ENCODE results near the gene SMAD3.

GRCh38 chr15:67161412-67161811, 96.0 kb downstream of the SMAD3 start:
- TF ChIP-seq CTCF (IDR thresholded peaks at IDR 0.05), result no peak
- no peak for TF ChIP-seq POLR2A (IDR thresholded peaks at IDR 0.05)

Measured in body of pancreas (tissue), 4 donors.